ENCODE data around the gene IMPG1. TPM values are rescaled to one million over a fixed set of nuclear protein-coding genes. Genes with fewer than 3 reads are reported as not detected.

Gene IMPG1
- total RNA-seq, 1 donor from 2014 or later, result not detected

DNA sequence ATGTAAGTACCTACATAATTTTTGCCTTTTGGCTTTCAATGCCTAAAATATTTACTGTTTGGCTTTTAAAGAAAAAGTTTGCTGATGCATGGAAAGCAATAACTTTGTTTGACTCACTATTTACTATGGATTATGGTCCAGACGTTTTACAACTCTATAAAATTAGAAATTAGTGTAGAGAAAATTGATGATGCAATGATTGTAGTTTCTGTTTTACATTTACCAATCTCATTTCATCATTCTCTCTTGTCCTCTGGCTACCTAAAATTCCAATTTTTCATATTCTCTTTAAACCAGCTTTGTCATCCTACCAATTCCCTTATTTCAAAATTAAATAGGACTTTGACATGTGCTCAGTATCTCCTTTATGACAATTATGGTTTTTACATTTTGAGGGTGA lies 131.0 kb downstream of the IMPG1 start:
- H3K36me3 Mint-ChIP-seq (ENCODE audit: unreplicated experiment), result no peaks in the 10 kb centered on the region
- H3K9me3 Mint-ChIP-seq (ENCODE audit: unreplicated experiment), result no peaks in the 10 kb centered on the region
- no peak overlapping the region for H3K4me3 Mint-ChIP-seq (ENCODE audit: unreplicated experiment)
- DNase-seq (ENCODE audit: extremely low spot score, unreplicated experiment), result no peak
- H3K27ac Mint-ChIP-seq (ENCODE audit: unreplicated experiment), result no peak overlapping the region
- TF ChIP-seq, protein P1, sequence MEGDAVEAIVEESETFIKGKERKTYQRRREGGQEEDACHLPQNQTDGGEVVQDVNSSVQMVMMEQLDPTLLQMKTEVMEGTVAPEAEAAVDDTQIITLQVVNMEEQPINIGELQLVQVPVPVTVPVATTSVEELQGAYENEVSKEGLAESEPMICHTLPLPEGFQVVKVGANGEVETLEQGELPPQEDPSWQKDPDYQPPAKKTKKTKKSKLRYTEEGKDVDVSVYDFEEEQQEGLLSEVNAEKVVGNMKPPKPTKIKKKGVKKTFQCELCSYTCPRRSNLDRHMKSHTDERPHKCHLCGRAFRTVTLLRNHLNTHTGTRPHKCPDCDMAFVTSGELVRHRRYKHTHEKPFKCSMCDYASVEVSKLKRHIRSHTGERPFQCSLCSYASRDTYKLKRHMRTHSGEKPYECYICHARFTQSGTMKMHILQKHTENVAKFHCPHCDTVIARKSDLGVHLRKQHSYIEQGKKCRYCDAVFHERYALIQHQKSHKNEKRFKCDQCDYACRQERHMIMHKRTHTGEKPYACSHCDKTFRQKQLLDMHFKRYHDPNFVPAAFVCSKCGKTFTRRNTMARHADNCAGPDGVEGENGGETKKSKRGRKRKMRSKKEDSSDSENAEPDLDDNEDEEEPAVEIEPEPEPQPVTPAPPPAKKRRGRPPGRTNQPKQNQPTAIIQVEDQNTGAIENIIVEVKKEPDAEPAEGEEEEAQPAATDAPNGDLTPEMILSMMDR (IDR thresholded peaks at IDR 0.05), result no peak
- peaks cover 54% of the 10 kb centered on the region for H3K27me3 Mint-ChIP-seq (ENCODE audit: unreplicated experiment)
- no peaks in the 10 kb centered on the region for H3K4me1 Mint-ChIP-seq (ENCODE audit: unreplicated experiment)

DNA sequence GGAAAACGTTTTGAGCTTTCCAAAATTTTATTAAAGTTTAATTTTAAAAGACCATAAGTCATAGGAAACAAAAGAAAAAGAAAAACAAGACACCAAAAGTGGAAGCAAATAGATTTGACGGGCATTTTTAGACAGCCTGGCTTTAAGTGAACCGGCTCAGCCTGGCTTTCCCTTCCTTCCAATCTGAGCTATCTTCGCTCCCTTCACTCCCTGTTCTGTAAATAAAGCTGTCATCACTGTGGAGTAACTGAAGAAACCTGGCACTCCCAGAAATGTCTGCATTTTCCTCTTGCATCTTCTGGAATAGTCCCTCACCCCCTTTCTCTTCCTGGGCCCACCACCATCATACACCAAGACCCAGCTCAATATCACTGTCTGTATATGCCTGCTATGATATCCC lies 131.9 kb downstream of the IMPG1 start:
- no peaks in the 10 kb centered on the region for H3K36me3 Mint-ChIP-seq (ENCODE audit: unreplicated experiment)
- no peak overlapping the region for H3K4me3 Mint-ChIP-seq (ENCODE audit: unreplicated experiment)
- TF ChIP-seq, protein P1 (IDR thresholded peaks at IDR 0.05), result no peak
- no peak for DNase-seq (ENCODE audit: extremely low spot score, unreplicated experiment)
- no peaks in the 10 kb centered on the region for H3K4me1 Mint-ChIP-seq (ENCODE audit: unreplicated experiment)
- no peaks in the 10 kb centered on the region for H3K9me3 Mint-ChIP-seq (ENCODE audit: unreplicated experiment)
- H3K27ac Mint-ChIP-seq (ENCODE audit: unreplicated experiment), result no peak overlapping the region
- H3K27me3 Mint-ChIP-seq (ENCODE audit: unreplicated experiment), result peaks cover 45% of the 10 kb centered on the region

DNA sequence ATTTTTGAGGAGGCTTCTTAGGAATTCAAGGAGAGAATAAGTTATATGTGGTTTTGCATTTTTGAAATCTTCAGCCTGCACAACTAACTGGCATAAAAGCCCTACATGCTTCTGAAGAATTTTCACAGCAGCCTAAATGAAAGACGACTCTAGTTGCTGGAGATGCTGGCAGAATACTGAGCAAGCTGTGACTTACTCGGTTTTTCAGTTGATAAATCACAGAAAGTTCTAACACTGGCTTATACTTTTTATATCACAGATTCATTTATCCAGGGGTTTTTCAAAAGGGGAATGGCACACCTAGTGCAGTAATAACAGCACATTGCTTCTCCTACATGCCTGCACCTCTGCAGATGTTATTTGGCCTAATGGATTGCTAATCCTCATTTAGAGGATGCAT lies 134.6 kb downstream of the IMPG1 start:
- Mint-ChIP-seq H3K36me3 (ENCODE audit: unreplicated experiment) (no peaks in the 10 kb centered on the region), H3K4me3 (ENCODE audit: unreplicated experiment) (no peak overlapping the region), H3K27ac (ENCODE audit: unreplicated experiment) (no peak overlapping the region), H3K9me3 (ENCODE audit: unreplicated experiment) (no peaks in the 10 kb centered on the region), H3K27me3 (ENCODE audit: unreplicated experiment) (peaks cover 28% of the 10 kb centered on the region), H3K4me1 (ENCODE audit: unreplicated experiment) (peaks cover 10% of the 10 kb centered on the region)
- TF ChIP-seq, protein P1 (IDR thresholded peaks at IDR 0.05), result no peak
- DNase-seq (ENCODE audit: extremely low spot score, unreplicated experiment), result no peak

DNA sequence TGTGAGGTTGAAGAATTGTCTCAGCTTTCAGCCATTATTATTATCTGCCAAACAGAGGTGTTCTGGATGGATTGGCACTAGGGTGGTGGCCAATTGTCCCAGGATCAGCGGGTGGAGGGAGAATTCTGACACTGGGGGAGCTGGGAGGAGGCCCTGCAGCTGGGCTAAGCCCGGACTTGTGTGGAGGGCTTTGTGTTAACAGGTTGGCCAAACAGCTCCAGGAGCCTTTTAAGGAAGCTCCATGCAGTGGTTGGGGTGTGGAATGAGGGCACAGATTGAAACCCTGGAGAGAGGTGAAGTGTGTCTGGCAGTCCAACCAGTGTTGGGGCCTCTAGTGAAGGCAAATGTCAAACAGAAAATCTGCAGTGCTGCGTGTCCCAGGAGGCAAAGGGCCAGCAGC lies 135.8 kb downstream of the IMPG1 start:
- H3K36me3 Mint-ChIP-seq (ENCODE audit: unreplicated experiment), result no peaks in the 10 kb centered on the region
- DNase-seq (ENCODE audit: extremely low spot score, unreplicated experiment), result no peak
- no peak overlapping the region for H3K4me3 Mint-ChIP-seq (ENCODE audit: unreplicated experiment)
- H3K4me1 Mint-ChIP-seq (ENCODE audit: unreplicated experiment), result peaks cover 10% of the 10 kb centered on the region
- no peaks in the 10 kb centered on the region for H3K9me3 Mint-ChIP-seq (ENCODE audit: unreplicated experiment)
- H3K27me3 Mint-ChIP-seq (ENCODE audit: unreplicated experiment), result peaks cover 19% of the 10 kb centered on the region
- TF ChIP-seq, protein P1 (IDR thresholded peaks at IDR 0.05), result no peak
- H3K27ac Mint-ChIP-seq (ENCODE audit: unreplicated experiment), result no peak overlapping the region

DNA sequence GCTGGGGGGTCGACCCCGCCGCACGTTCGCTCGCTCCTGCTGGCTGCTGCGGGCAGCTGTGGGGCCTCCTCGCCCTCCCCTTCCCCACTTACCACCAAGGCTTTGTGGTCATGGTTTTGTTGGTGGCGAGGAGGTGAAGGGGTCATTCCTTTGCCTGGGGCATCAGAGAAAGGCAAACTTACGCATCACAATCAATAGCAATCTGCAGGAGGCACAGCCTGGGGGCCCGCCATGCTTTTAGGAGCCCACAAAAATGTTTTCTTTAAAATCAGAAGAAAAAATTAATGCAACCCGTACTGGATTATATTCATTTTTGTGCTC lies 137.0 kb downstream of the IMPG1 start:
- peaks cover 10% of the 10 kb centered on the region for H3K4me1 Mint-ChIP-seq (ENCODE audit: unreplicated experiment)
- TF ChIP-seq, protein P1 (IDR thresholded peaks at IDR 0.05), result no peak
- H3K27me3 Mint-ChIP-seq (ENCODE audit: unreplicated experiment), result peaks cover 10% of the 10 kb centered on the region
- no peak overlapping the region for H3K27ac Mint-ChIP-seq (ENCODE audit: unreplicated experiment)
- DNase-seq (ENCODE audit: extremely low spot score, unreplicated experiment), result no peak
- H3K9me3 Mint-ChIP-seq (ENCODE audit: unreplicated experiment), result no peaks in the 10 kb centered on the region
- no peaks in the 10 kb centered on the region for H3K36me3 Mint-ChIP-seq (ENCODE audit: unreplicated experiment)
- H3K4me3 Mint-ChIP-seq (ENCODE audit: unreplicated experiment), result peak overlapping the region; percentile 77
